ENCODE measurements around the gene ZNF562. TPM values are rescaled to one million over a fixed set of nuclear protein-coding genes. Genes with fewer than 3 reads are reported as not detected.

Gene ZNF562
- total RNA-seq, 1 donor from 2014 or later: 31.8 TPM

- intact Hi-C loops (cut with DNase I): loop anchor here (10.0 kb wide), 1 partner anchor 174 kb away; no protein-coding TSS in a partner anchor
- Histone ChIP-seq H3K9me3 (no peaks in the 10 kb centered on the region), H3K4me1 (peaks cover 21% of the 10 kb centered on the region), H3K27ac (peak overlapping the region; percentile 89), H3K36me3 (peaks cover 36% of the 10 kb centered on the region), H3K4me3 (peak overlapping the region; percentile 68), H3K27me3 (ENCODE audit: low read depth) (no peaks in the 10 kb centered on the region)
- peak in 1 of 2 donors; percentile 74 for ATAC-seq
- DNase-seq: no peak
- TF ChIP-seq CTCF (IDR thresholded peaks at IDR 0.05): no peak
Observed at GRCh38 chr19:9620842-9621155, 54.1 kb downstream of the ZNF562 start.

- H3K9me3 ChIP-seq: peaks cover 26% of the 10 kb centered on the region
- ATAC-seq (no peak), DNase-seq (no peak)
- TF ChIP-seq CTCF (IDR thresholded peaks at IDR 0.05): no peak
- intact Hi-C loops (cut with DNase I): no loop called here
- peaks cover 85% of the 10 kb centered on the region for H3K36me3 ChIP-seq
- H3K4me1 ChIP-seq: peaks cover 9% of the 10 kb centered on the region
- H3K27ac ChIP-seq: no peak overlapping the region
- no peak overlapping the region for H3K4me3 ChIP-seq
- H3K27me3 ChIP-seq (ENCODE audit: low read depth): no peaks in the 10 kb centered on the region
Observed at GRCh38 chr19:9615844-9616243, 59.1 kb downstream of the ZNF562 start.

- intact Hi-C loops (cut with DNase I): no loop called here
- no peak for TF ChIP-seq CTCF (IDR thresholded peaks at IDR 0.05)
- ATAC-seq: no peak
- DNase-seq: no peak
- Histone ChIP-seq H3K4me1 (no peaks in the 10 kb centered on the region), H3K4me3 (no peak overlapping the region), H3K27ac (no peak overlapping the region), H3K36me3 (peaks cover 59% of the 10 kb centered on the region), H3K27me3 (ENCODE audit: low read depth) (no peaks in the 10 kb centered on the region), H3K9me3 (peaks cover 74% of the 10 kb centered on the region)
Observed at GRCh38 chr19:9610484-9611113, 64.3 kb downstream of the ZNF562 start.

- H3K4me1 ChIP-seq: no peaks in the 10 kb centered on the region
- H3K4me3 ChIP-seq: no peak overlapping the region
- DNase-seq: no peak
- intact Hi-C loops (cut with DNase I): no loop called here
- H3K9me3 ChIP-seq: peaks cover 76% of the 10 kb centered on the region
- no peak overlapping the region for H3K27ac ChIP-seq
- ATAC-seq: no peak
- no peak for TF ChIP-seq CTCF (IDR thresholded peaks at IDR 0.05)
- no peaks in the 10 kb centered on the region for H3K27me3 ChIP-seq (ENCODE audit: low read depth)
- peaks cover 42% of the 10 kb centered on the region for H3K36me3 ChIP-seq
Observed at GRCh38 chr19:9608912-9609311, 66.0 kb downstream of the ZNF562 start.

GRCh38 chr19:9597027-9597426 lies 77.9 kb downstream of the ZNF562 start:
- peaks cover 10% of the 10 kb centered on the region for H3K9me3 ChIP-seq
- no peak overlapping the region for H3K4me3 ChIP-seq
- no peaks in the 10 kb centered on the region for H3K4me1 ChIP-seq
- peaks cover 3% of the 10 kb centered on the region for H3K27me3 ChIP-seq (ENCODE audit: low read depth)
- intact Hi-C loops (cut with DNase I): no loop called here
- H3K36me3 ChIP-seq: no peaks in the 10 kb centered on the region
- no peak for DNase-seq
- no peak for ATAC-seq
- TF ChIP-seq CTCF (IDR thresholded peaks at IDR 0.05): no peak
- H3K27ac ChIP-seq: no peak overlapping the region

Other genes with a start within 250 kb of the ZNF562 start
- gene ZNF266, start 239.5 kb downstream of the ZNF562 start, total RNA-seq: 23.2 TPM
- gene ZNF560, start 176.5 kb downstream of the ZNF562 start, total RNA-seq: 0.83 TPM
- gene ZNF426, start 136.5 kb downstream of the ZNF562 start, total RNA-seq: 17.9 TPM
- gene ZNF121, start 90.6 kb downstream of the ZNF562 start, total RNA-seq: 23.2 TPM
- 38.7 TPM for gene ZNF561, start 53.9 kb downstream of the ZNF562 start, total RNA-seq
- gene ZNF846, start 93.6 kb upstream of the ZNF562 start, total RNA-seq: 14.7 TPM
- 18.6 TPM for gene FBXL12, start 144.0 kb upstream of the ZNF562 start, total RNA-seq
- gene UBL5, start 152.8 kb upstream of the ZNF562 start, total RNA-seq: 241 TPM
- 57.0 TPM for gene PIN1, start 160.2 kb upstream of the ZNF562 start, total RNA-seq

Measured in lower lobe of right lung (tissue), 2 donors.